AG09309 (cell line): Measurements from ENCODE around the gene PVALEF.

Experiments
- DNase-seq: peaks from one replicate; pipeline ENCODE4 v3.0.0-alpha.2; 2010; ENCODE audit warnings: low read depth
- H3K4me3 ChIP-seq: 2 replicates; pipeline ENCODE4 v1.5.1; 2011; ENCODE audit warnings: mild to moderate bottlenecking, low read depth, low read length, moderate library complexity; ENCODE audit not compliant: control insufficient read depth
- TF ChIP-seq, protein P1 (sequence below): IDR thresholded peaks from 2 replicates; pipeline ENCODE4 v1.5.1; 2011; ENCODE audit warnings: mild to moderate bottlenecking, low read depth, low read length, inconsistent platforms; ENCODE audit not compliant: insufficient read depth, control insufficient read depth; ENCODE audit errors: missing control alignments

Gene PVALEF

DNA sequence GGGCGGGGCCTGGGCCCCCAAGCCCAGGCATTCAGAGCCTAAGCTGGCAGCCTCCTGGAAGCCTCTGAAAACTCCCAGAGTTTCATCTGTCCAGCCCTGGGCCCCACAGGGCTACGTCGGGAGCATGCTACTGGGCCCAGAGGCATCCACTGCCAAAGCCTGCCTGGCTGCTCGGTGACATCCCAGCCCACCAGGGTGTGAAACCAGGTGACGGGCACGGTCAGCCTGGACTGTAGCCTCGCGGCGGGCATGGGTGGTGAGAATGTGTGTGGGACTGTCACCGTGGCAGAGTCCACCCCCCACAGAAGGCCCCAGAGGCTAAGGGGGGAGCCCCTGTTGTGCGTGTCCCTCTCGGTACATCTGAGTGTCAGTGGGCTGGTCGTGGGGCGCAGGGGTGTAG, 26.3 kb downstream of the PVALEF start:
- no peak overlapping the region for H3K4me3 ChIP-seq
- TF ChIP-seq, protein P1, sequence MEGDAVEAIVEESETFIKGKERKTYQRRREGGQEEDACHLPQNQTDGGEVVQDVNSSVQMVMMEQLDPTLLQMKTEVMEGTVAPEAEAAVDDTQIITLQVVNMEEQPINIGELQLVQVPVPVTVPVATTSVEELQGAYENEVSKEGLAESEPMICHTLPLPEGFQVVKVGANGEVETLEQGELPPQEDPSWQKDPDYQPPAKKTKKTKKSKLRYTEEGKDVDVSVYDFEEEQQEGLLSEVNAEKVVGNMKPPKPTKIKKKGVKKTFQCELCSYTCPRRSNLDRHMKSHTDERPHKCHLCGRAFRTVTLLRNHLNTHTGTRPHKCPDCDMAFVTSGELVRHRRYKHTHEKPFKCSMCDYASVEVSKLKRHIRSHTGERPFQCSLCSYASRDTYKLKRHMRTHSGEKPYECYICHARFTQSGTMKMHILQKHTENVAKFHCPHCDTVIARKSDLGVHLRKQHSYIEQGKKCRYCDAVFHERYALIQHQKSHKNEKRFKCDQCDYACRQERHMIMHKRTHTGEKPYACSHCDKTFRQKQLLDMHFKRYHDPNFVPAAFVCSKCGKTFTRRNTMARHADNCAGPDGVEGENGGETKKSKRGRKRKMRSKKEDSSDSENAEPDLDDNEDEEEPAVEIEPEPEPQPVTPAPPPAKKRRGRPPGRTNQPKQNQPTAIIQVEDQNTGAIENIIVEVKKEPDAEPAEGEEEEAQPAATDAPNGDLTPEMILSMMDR = no peak
- DNase-seq = no peak

DNA sequence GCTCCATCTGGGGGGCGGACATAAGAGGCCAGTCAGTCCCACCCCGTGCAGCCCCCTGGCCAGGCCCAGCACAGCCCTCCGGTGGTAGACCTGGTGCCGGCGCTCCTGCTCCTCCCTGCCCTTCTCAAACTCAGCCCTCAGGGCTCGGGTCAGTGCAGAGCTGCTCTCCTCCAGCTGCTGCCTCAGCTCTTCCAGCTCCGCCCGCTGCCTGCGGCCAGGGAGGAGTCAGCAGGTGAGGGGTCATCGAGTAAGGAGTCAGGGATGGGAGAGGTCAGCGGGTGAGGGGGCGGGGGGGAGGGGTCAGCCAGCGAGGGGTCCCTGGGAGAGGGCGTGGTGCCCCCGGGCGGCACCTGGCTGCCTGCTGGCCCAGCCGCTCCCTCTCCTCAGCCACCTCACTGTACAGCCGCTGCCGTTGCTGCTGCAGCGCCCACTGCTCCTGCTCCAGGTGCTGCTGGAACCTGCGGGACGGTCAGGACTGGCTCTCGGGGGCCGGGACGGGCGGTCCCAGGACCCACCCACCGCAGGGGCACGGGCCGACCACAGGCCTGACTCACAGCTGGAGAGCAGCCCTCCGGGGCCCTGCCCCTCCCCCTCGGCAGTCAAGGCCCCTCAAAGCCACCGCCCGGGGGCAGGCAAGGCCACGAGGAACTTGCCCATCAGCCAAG, 27.2 kb downstream of the PVALEF start:
- no peak for DNase-seq
- TF ChIP-seq, protein P1 = no peak
- H3K4me3 ChIP-seq = no peak overlapping the region

DNA sequence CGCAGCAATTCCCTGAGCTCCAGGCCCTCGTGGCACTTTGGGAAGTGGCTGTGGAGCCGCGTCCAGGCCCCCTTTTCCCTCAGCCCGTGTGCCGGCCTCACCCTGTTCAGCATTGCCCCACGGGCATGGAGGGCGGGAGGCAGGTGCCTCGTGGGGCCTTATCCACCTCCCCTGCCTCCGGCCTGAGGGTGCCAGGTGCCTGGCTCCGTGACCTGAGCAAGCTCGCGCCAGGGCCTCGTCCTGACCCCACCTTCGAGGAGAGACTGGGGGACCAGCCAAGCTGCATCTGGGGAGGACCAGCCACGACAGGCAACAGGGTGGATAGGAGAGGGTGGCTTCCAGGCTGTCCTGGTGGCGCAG, 27.7 kb downstream of the PVALEF start:
- no peak for DNase-seq
- no peak overlapping the region for H3K4me3 ChIP-seq

DNA sequence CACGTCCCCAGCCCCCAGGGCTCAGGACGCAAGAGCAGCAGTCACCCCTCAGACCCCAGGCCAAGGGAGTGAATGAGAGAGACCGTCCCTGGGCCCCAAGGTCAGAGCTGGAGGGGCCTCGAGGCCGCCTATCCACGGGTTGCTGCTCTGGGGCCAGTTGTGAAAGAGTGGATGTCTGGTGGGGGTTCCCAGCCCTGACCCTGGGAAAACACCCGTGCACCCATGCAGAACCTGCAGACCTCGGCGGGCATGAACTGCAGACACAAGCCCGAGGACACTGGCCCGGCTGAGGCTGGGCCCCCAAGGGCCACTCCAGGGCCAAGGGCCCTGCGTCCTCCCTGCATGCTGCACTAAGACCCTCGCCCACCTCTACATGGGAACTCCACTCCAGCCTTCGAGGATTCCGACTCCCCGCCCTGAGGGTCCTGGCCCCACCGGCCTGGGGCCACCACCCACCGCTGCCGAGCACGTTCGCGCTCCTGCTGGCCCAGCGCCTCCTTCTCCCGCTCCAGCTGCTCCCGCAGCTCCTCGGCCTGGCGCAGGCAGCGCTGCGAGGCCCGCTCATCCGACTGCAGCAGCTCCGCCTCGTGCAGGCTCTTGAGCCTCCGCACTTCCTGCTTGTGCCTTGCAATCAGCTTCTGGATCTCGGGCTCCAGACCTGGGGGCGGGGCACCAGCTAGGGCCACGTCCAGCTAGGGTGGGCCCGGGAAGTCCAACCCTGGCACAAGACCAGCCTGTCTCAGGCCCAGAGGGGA, 28.3 kb downstream of the PVALEF start:
- H3K4me3 ChIP-seq = no peak overlapping the region
- DNase-seq = no peak
- TF ChIP-seq, protein P1 = no peak

More for the DNA sequence above, 27.7 kb downstream of the PVALEF start:
- TF ChIP-seq, protein P1 = no peak

DNA sequence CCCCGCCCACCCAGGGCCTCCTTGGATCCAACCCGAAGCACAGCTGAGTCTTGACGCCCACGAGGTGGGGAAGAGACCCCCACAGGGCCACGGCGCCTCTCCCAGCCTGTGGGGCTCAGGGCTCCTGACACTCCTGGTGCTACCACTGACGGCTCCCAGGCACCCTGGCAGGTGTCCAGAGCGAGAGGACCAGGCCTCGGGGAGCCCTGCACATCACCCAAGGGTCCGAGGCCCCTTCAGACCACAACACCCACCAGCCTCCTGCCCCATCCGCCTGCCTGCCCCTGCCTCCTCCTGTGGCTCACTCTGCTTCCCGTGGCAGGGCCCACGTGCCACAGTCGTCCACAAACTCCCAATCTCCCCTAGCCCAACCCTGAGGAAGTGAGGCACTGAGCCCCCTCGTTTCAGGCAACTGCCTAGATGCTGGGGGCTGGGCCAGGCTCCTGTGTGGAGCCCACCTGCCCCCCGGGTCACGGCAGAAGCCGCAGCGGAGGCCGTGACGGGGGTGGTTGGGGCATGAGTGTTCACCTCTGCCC, 29.0 kb downstream of the PVALEF start:
- TF ChIP-seq, protein P1 = no peak
- DNase-seq = no peak
- H3K4me3 ChIP-seq = no peak overlapping the region

DNA sequence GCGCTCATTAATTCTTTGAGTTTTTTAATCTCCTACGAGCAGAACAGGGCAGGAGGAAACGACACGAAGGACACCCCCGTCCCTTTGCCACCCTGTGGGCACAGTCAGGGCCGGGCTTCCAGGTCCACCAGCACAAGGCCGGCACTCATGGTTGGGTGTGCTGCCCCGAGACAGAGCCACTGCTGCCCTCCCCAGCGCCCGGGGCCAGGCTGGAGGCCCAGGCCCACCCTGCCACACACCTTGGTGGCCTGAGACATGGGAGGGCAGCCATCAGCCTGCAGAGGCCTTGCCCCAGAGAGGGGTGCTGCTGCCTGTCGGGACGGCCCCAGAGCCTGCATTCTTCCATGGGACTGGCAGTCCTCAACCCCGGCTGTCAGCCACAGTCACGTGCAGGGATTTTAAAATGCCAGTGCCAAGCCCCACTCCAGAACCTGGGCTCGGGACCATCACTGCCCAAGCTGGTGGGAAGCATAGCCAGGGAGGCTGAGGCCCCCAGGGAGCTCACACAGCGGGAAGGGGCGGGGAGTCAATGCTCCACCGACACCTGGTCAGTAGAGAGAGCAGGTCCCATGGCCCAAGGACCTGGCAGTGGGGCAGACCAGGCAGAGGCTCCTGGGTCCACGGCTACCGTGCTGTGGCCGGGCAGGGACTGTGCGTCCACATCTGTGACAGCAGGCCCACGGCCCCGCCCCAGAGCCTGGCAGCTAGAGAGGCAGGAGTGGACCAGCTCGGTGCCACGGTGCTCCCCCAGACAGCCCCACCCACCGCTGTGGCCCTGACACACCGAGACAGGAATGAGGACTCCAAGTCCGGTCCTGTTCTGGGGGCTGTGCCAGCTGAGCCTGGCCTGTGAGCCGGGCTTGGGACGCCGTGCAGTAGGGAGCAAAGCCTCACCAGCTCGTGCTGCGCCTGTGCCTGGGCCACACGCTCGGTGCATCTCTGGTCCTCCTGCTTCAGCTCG, 29.9 kb downstream of the PVALEF start:
- DNase-seq = no peak
- TF ChIP-seq, protein P1 = no peak
- no peak overlapping the region for H3K4me3 ChIP-seq
